ENCODE measurements around the gene AMY1A.
"Not testable (repeated sequence)": the region's sequence is repeated elsewhere in the genome, so short reads cannot be mapped to it uniquely, and the experiment has no call there.

AMY1A gene

DNA sequence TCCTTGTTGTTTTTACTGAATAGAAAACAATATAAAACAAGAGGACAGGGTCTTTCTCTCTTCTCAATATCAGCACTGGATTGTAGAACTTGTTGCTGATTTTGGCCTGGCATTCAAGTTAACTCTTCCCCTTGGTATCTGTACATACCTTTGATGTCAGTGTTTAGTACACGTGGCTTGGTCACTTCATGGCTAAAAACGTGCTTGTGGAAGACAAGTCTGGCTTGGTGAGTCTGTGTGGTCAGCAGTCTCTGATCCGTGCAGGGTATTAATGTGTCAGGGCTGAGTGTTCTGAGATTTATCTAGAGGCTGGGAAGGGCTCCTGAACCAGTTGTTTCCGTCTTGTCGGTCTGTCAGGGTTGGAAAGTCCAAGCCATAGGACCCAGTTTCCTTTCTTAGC, at the start of gene AMY1A:
Gene AMY1A, plus strand, starts transcription at position 301 of the 400 bp plus-strand sequence. CDS start 571 bp downstream, outside the sequence.
- not testable (repeated sequence) for DNase-seq (ENCODE audit: low spot score)

DNA sequence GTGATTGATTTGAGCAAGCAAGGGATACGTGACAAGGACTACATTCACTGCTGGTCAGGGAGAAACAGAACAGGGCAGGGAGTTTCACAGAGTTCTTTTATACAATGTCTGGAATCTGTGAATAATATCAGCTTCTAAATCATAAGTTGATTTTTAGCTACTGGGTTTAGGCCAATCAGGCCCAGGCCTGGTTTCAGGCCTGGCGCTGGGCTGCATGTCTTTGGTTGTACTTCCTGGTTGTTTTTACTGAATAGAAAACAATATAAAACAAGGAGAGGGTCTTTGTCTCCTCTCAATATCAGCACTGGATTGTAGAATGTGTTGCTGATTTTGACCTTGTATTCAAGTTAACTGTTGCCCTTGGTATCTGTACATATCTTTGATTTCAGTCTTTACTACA, 39.2 kb upstream of the AMY1A start:
- no peak for DNase-seq (ENCODE audit: low spot score)

DNA sequence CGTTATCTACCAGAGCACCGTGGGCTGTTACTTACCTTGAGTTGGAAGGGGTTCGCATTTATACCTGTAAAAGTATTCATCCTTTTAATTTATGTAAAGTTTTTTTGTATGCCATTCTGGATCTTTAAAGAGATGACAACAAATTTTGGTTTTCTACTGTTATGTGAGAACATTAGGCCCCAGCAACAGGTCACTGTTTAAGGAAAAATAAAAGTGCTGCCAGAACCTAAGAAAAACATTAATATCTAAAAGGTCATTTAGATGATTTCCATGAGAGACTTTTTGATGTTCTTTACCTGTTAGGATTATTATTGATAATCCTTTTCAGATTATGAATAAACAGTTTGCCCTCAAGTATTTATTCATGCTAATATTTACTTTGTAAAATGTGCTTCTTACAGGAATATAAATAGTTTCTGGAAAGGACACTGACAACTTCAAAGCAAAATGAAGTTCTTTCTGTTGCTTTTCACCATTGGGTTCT, 38.5 kb upstream of the AMY1A start, which contains the start of gene AMY2A:
Gene AMY2A, plus strand, starts transcription at position 434 of the 484 bp plus-strand sequence. Its CDS starts 14 bp downstream, at position 448.
- not testable (repeated sequence) for DNase-seq (ENCODE audit: low spot score)

DNA sequence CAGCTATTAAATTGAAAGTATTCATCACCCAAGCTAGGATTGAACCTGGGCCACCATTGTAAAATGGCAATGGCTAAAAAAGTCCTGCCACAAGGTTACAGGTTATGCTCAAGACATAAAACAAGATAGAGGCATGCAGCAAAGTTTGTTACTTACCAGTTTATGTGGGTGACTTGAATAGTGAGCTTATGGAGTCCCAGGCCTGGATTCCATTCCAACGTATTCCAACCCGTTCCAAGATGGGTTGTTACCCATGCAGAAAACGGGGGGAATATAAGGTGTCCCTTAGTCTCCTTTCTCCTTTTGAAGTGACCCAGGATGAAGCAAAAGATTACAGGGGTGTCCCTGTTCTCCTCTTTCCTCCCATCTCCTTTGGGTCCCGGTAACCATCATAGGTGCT, 28.1 kb upstream of the AMY1A start:
- DNase-seq (ENCODE audit: low spot score), result not testable (repeated sequence)

DNA sequence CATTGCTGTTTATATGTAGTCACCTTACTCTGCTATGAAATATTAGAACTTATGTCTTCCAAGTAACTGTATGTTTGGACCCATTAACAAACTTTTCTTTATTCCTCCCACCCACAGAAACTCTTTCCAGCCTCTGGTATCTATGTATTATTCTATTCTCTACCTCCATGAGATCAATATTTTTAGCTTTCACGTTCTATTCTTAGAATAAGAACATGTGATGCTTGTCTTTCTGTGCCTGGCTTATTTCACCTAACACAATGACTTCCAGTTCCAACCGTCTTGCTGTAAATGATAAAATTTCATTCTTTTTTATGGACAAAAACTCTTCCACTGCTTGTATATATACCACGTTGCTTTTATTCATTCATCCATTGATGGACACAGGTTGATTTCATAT, 14.4 kb upstream of the AMY1A start:
- not testable (repeated sequence) for DNase-seq (ENCODE audit: low spot score)

DNA sequence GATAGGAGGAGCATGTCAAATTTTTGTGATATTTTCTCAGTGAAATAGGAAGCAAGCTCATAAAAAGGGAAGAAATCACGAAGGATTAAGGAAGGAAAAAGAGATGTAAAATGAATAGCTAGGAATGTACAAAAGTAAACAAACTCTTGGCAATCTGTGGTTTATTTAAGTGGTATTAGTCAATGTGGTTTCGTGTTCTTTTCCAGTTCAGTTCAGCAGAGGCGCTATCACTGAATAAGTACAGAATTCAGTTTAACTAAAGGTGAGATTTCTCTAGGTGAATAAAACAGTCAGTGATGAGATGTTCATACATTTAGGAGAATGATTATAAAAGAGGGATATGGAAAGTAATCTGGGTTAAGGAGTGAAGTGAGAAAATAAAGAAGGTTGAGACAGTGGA, 11.7 kb upstream of the AMY1A start:
- not testable (repeated sequence) for DNase-seq (ENCODE audit: low spot score)

DNA sequence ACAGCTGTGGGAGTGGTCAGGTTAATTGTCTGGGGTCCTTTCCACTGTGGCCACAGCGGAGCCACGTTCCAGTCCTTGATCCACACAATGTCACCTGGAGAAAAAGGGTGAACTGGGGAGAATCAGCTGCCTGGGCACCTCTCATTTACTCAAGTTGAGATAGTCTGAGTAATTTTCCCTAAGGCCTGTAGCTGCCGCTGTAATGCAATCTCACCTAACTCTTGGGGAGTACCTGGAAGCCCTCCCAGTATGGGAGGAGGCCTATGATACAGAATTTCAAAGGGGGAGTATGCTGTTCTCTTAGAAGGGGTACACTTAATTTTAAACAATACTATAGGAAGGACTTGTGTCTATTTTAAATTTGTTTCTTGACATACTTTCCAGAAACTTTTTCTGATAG, 5.3 kb upstream of the AMY1A start:
- not testable (repeated sequence) for DNase-seq (ENCODE audit: low spot score)

DNA sequence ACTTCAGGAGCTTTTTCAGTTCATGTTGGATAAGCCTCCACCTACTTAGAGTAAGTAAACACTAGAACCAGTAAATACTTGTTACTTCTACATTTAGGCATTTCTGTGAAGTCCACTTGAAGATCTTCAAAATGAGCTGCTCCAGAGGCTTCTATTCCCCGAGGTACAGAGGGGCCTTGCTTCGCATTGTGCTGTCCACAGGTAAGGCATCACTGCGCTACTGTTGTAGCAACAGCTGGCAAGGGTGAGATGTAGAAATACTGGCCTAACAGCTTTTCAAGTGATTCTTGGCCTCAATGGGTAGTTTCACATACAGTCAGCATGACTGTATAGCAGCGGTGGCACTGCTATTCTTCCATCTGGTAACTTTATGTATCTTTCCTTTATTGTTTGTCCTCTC, 4.7 kb upstream of the AMY1A start:
- not testable (repeated sequence) for DNase-seq (ENCODE audit: low spot score)

DNA sequence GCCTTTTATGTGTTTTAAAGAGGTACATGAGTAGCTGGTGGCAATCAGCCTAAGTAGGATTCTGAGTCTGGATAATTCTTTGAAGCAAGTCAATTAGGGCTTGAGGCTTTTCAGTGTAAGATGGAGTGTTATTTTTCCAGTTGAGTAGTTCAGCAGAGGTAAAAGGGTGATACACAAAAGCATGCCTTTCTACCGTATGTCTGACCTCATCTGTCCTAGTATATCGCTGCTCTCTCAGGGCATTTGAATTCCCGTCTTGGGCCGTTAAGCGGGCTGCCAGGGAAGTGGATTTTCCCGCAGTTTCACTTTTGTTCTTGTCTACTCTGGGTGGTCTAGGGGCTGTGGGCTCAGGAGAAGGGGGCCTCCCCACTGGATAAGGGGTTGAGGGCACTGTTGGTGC, 1.4 kb upstream of the AMY1A start:
- DNase-seq (ENCODE audit: low spot score), result not testable (repeated sequence)

DNA sequence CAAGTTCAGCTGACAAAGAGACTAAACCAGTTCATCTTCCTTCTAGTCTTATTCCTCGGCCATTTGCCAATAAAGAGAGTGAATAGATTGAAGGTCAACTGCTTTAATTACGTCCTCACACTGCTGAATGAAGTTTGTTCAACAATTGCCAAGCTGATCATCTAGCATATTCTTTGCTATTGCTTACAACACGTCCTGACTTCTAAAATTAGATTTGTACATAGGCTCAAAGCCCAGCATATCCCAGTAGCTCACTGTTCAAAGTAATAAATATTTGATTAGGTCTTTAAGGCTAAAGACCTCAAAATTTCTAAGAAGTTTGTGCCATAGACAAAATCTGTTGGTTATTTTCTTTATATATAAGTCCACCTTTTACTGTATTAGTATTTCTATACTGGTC, 20.8 kb downstream of the AMY1A start:
- not testable (repeated sequence) for DNase-seq (ENCODE audit: low spot score)

DNA sequence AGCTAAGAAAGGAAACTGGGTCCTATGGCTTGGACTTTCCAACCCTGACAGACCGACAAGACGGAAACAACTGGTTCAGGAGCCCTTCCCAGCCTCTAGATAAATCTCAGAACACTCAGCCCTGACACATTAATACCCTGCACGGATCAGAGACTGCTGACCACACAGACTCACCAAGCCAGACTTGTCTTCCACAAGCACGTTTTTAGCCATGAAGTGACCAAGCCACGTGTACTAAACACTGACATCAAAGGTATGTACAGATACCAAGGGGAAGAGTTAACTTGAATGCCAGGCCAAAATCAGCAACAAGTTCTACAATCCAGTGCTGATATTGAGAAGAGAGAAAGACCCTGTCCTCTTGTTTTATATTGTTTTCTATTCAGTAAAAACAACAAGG, 40.5 kb downstream of the AMY1A start, which contains the start of gene AMY1B:
Gene AMY1B, minus strand, starts transcription at position 101 of the 400 bp plus-strand sequence. CDS start 571 bp downstream, outside the sequence.
- not testable (repeated sequence) for DNase-seq (ENCODE audit: low spot score)

DNA sequence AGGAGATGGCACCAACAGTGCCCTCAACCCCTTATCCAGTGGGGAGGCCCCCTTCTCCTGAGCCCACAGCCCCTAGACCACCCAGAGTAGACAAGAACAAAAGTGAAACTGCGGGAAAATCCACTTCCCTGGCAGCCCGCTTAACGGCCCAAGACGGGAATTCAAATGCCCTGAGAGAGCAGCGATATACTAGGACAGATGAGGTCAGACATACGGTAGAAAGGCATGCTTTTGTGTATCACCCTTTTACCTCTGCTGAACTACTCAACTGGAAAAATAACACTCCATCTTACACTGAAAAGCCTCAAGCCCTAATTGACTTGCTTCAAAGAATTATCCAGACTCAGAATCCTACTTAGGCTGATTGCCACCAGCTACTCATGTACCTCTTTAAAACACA, 41.9 kb downstream of the AMY1A start:
- not testable (repeated sequence) for DNase-seq (ENCODE audit: low spot score)

DNA sequence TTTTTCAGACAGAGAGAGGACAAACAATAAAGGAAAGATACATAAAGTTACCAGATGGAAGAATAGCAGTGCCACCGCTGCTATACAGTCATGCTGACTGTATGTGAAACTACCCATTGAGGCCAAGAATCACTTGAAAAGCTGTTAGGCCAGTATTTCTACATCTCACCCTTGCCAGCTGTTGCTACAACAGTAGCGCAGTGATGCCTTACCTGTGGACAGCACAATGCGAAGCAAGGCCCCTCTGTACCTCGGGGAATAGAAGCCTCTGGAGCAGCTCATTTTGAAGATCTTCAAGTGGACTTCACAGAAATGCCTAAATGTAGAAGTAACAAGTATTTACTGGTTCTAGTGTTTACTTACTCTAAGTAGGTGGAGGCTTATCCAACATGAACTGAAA, 45.1 kb downstream of the AMY1A start:
- not testable (repeated sequence) for DNase-seq (ENCODE audit: low spot score)

DNA sequence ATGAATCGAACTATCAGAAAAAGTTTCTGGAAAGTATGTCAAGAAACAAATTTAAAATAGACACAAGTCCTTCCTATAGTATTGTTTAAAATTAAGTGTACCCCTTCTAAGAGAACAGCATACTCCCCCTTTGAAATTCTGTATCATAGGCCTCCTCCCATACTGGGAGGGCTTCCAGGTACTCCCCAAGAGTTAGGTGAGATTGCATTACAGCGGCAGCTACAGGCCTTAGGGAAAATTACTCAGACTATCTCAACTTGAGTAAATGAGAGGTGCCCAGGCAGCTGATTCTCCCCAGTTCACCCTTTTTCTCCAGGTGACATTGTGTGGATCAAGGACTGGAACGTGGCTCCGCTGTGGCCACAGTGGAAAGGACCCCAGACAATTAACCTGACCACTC, 45.7 kb downstream of the AMY1A start:
- not testable (repeated sequence) for DNase-seq (ENCODE audit: low spot score)

DNA sequence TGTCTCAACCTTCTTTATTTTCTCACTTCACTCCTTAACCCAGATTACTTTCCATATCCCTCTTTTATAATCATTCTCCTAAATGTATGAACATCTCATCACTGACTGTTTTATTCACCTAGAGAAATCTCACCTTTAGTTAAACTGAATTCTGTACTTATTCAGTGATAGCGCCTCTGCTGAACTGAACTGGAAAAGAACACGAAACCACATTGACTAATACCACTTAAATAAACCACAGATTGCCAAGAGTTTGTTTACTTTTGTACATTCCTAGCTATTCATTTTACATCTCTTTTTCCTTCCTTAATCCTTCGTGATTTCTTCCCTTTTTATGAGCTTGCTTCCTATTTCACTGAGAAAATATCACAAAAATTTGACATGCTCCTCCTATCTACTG, 52.1 kb downstream of the AMY1A start:
- DNase-seq (ENCODE audit: low spot score), result not testable (repeated sequence)

DNA sequence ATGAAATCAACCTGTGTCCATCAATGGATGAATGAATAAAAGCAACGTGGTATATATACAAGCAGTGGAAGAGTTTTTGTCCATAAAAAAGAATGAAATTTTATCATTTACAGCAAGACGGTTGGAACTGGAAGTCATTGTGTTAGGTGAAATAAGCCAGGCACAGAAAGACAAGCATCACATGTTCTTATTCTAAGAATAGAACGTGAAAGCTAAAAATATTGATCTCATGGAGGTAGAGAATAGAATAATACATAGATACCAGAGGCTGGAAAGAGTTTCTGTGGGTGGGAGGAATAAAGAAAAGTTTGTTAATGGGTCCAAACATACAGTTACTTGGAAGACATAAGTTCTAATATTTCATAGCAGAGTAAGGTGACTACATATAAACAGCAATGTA, 54.8 kb downstream of the AMY1A start:
- not testable (repeated sequence) for DNase-seq (ENCODE audit: low spot score)
